SK-N-MC (cell line): ENCODE measurements around the gene ALG14.

ENCODE experiments used
- EZH2 ChIP-seq: fragments of 200-600 bp; sonication (generic); IDR thresholded peaks from one replicate; pipeline ENCODE4 v1.6.1; 2017; ENCODE audit warnings: antibody characterized with exemption
- FOXP2 ChIP-seq: optimal IDR thresholded peaks from 2 replicates; pipeline ENCODE3; 2011; ENCODE audit warnings: mild to moderate bottlenecking, moderate library complexity; ENCODE audit not compliant: insufficient read depth; ENCODE audit errors: extremely low read length, control extremely low read depth
- POLR2AphosphoS5 ChIP-seq: IDR thresholded peaks from 2 replicates; pipeline ENCODE4 v1.6.1; 2012; ENCODE audit warnings: mild to moderate bottlenecking, low read depth, low read length, borderline replicate concordance

DNA sequence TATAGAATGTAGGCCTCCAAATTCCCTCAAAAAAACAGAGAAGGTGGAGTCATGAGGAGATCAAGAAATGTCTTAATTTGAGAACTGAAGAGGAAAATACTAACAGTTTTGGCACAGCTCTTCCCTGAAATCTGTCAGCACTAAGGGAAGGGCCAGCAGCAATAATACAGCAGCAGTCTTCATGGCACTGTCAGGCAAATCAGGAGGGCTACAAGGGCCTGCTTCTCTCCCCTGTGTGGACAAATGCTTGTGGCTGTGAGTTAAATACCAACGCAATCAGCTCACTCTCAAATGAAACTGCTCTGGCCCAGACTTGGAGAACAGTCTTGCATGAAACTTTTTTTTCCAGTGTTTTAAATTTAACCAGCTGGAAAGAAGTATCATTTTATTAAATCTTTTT is 125.3 kb downstream of the ALG14 start:
- TF ChIP-seq FOXP2, result no peak
- TF ChIP-seq POLR2AphosphoS5, result no peak
- TF ChIP-seq EZH2, result no peak
